GM12878 (cell line): ENCODE measurements around the gene LSM14A. TPM values are rescaled to one million over a fixed set of nuclear protein-coding genes. Genes with fewer than 3 reads are reported as not detected.
A peak's percentile ranks its signal among the peaks of the same experiment; 100 is the strongest.

ENCODE experiments used
- BHLHE40 ChIP-seq, 2 experiments: fragments of 450-650 bp in 1 of 2; IDR thresholded peaks; 2 replicates each; pipeline ENCODE4 v1.6.1; 2011 to 2017; ENCODE audit warnings: low read depth in 2 of 2, borderline replicate concordance in 1 of 2, improper control_type of control experiment in 1 of 2, low read length in 1 of 2, mild to moderate bottlenecking in 1 of 2
- BRCA1 ChIP-seq: IDR thresholded peaks from 2 replicates; pipeline ENCODE4 v1.6.1; 2011; ENCODE audit warnings: low read depth, low read length, improper control_type of control experiment
- CEBPB ChIP-seq, 2 experiments: fragments of 150-350 bp in 1 of 2; IDR thresholded peaks; 2 replicates each; pipeline ENCODE4 v1.6.1; 2012 to 2014; ENCODE audit warnings: low read depth in 2 of 2, low read length in 2 of 2, borderline replicate concordance in 1 of 2, inconsistent platforms in 1 of 2
- CHD4 ChIP-seq: fragments of 200-600 bp; sonication (generic); IDR thresholded peaks from 2 replicates; pipeline ENCODE4 v1.6.1; 2016; ENCODE audit warnings: mild to moderate bottlenecking
- MAX ChIP-seq: IDR thresholded peaks from 2 replicates; pipeline ENCODE4 v1.6.1; 2012; ENCODE audit warnings: low read depth, low read length, improper control_type of control experiment
- NFIC ChIP-seq: IDR thresholded peaks from 2 replicates; pipeline ENCODE4 v1.6.1; 2012; ENCODE audit warnings: low read depth, mild to moderate bottlenecking, inconsistent platforms, low read length, moderate library complexity
- RB1 ChIP-seq: fragments of 450-650 bp; formaldehyde crosslinking; IDR thresholded peaks from 2 replicates; pipeline ENCODE4 v1.6.1; 2017; ENCODE audit warnings: mild to moderate bottlenecking, borderline replicate concordance
- SMAD1 ChIP-seq: fragments of 450-650 bp; IDR thresholded peaks from 2 replicates; pipeline ENCODE4 v1.6.1; 2018; ENCODE audit warnings: mild to moderate bottlenecking, low read depth; ENCODE audit not compliant: partially characterized antibody
- SMAD5 ChIP-seq: IDR thresholded peaks from 2 replicates; pipeline ENCODE4 v1.6.1; 2016; ENCODE audit warnings: antibody characterized with exemption, low read depth
- SMC3 ChIP-seq: IDR thresholded peaks from 2 replicates; pipeline ENCODE4 v1.6.1; 2011; ENCODE audit warnings: low read length, improper control_type of control experiment, borderline replicate concordance
- SRF ChIP-seq, 2 experiments: IDR thresholded peaks; 2 replicates each; pipeline ENCODE4 v1.6.1; 2011; ENCODE audit warnings: low read depth in 2 of 2, low read length in 2 of 2, mild to moderate bottlenecking in 1 of 2, moderate library complexity in 1 of 2
- TCF3 ChIP-seq: IDR thresholded peaks from 2 replicates; pipeline ENCODE4 v1.6.1; 2012; ENCODE audit warnings: low read depth, mild to moderate bottlenecking, low read length, borderline replicate concordance; ENCODE audit not compliant: insufficient read depth
- ZBTB33 ChIP-seq: fragments of 450-650 bp; IDR thresholded peaks from 2 replicates; pipeline ENCODE4 v1.6.1; 2017; ENCODE audit warnings: mild to moderate bottlenecking
- ZBTB40 ChIP-seq: fragments of 450-650 bp; IDR thresholded peaks from 2 replicates; pipeline ENCODE4 v1.6.1; 2016; ENCODE audit warnings: mild to moderate bottlenecking, moderate library complexity, borderline replicate concordance
- ZNF24 ChIP-seq: fragments of 450-650 bp; IDR thresholded peaks from 2 replicates; pipeline ENCODE4 v1.6.1; 2017; ENCODE audit warnings: antibody characterized with exemption, mild to moderate bottlenecking
- ZNF687 ChIP-seq: fragments of 450-650 bp; IDR thresholded peaks from 2 replicates; pipeline ENCODE4 v1.6.1; 2017; ENCODE audit warnings: mild to moderate bottlenecking, moderate library complexity
- ZZZ3 ChIP-seq: IDR thresholded peaks from 2 replicates; pipeline ENCODE4 v1.6.1; 2011; ENCODE audit warnings: low read depth; ENCODE audit not compliant: control insufficient read depth, insufficient read length
- polyA plus RNA-seq, 11 experiments: library from polyadenylated mRNA; depleted of rRNA in 4 of 11; unstranded in 6 of 11; stranded (reverse) in 5 of 11; fragments of >200 nt; fragmentation: Nextera tagmentation in 4 of 11; fragmentation: Illumina TruSeq in 1 of 11; extraction: Ambion mirVana in 4 of 11; extraction: Trizol in 1 of 11; gene quantifications; 1 replicate in 1 of 11; 2 replicates in 10 of 11; pipeline versions ENCODE4 v1.2.1 to v1.2.3, GENCODE V29; 2011 to 2016; ENCODE audit warnings: inconsistent platforms in 2 of 11, missing spikeins in 2 of 11, low read depth in 1 of 11
- total RNA-seq, 4 experiments: library from RNA; depleted of rRNA in 3 of 4; stranded (reverse); fragments of >200 nt in 3 of 4; fragmentation: Illumina TruSeq in 1 of 4; extraction: Trizol in 1 of 4; gene quantifications; 2 replicates each; pipeline versions ENCODE4 v1.2.1 to v1.2.3, GENCODE V29; 2013 to 2021

Gene LSM14A
- total and polyA plus RNA-seq, 10 of the 15 experiments (the other 5 are each of a cell fraction or from before 2014, with no cell fraction given) = 21.9 to 193 (median 89.4) TPM

- TF ChIP-seq NFIC = no peak
- no peak for TF ChIP-seq CEBPB (IDR thresholded peaks at IDR 0.05; ENCODE audit: borderline replicate concordance in 1 of 2, low read depth in 2 of 2, low read length in 2 of 2)
- no peak for TF ChIP-seq ZBTB40
- no peak for TF ChIP-seq BRCA1
- no peak for TF ChIP-seq ZBTB33
- no peak for TF ChIP-seq CHD4
- peak; percentile 29; the same call in 1 of the 2 replicates for TF ChIP-seq ZNF687
- TF ChIP-seq ZZZ3 = no peak
- TF ChIP-seq BHLHE40 (IDR thresholded peaks at IDR 0.05; ENCODE audit: borderline replicate concordance in 1 of 2, low read depth in 2 of 2, low read length in 1 of 2) = peak in 1 of 2 experiments; percentile 34; a peak in 1 of 4 replicates
- peak; percentile 61; the same call in 1 of the 2 replicates for TF ChIP-seq RB1
- TF ChIP-seq SMC3 = no peak
- no peak for TF ChIP-seq SMAD1
- peak; percentile 30; the same call in 1 of the 2 replicates for TF ChIP-seq MAX
- TF ChIP-seq ZNF24 = no peak
- no peak for TF ChIP-seq SRF (IDR thresholded peaks at IDR 0.05; ENCODE audit: low read depth in 2 of 2, low read length in 2 of 2)
- TF ChIP-seq TCF3 = no peak
- no peak for TF ChIP-seq SMAD5
These were observed 82.6 kb downstream of the LSM14A start (continued) for GRCh38 chr19:34254698-34255432.
